ENCODE measurements around the gene CRTC3.

CRTC3 gene

GRCh38 chr15:90641581-90642463, 112.1 kb downstream of the CRTC3 start:
- Histone ChIP-seq H3K9me3 (ENCODE audit: insufficient read depth, low read length) (no peaks in the 10 kb centered on the region), H3K9ac (ENCODE audit: insufficient read length, low read depth) (peak overlapping the region; percentile 9), H3K4me1 (ENCODE audit: insufficient read depth, insufficient read length) (peaks cover 8% of the 10 kb centered on the region), H3K27me3 (ENCODE audit: insufficient read depth, insufficient read length) (no peaks in the 10 kb centered on the region), H3K4me3 (ENCODE audit: insufficient read length, low read depth) (no peak overlapping the region), H3K36me3 (ENCODE audit: insufficient read depth, insufficient read length, low read length) (peaks cover 36% of the 10 kb centered on the region)
- DNase-seq (ENCODE audit: low read depth, low spot score): no peak
- TF ChIP-seq SUZ12 (IDR thresholded peaks at IDR 0.05; ENCODE audit: extremely low read depth, insufficient read depth, insufficient read length) (no peak), YY1 (IDR thresholded peaks at IDR 0.05; ENCODE audit: insufficient read depth, insufficient read length) (no peak), ZNF274 (IDR thresholded peaks at IDR 0.05; ENCODE audit: low read depth, low read length) (no peak)

- Histone ChIP-seq H3K36me3 (ENCODE audit: insufficient read depth, insufficient read length, low read length) (peaks cover 36% of the 10 kb centered on the region), H3K9me3 (ENCODE audit: insufficient read depth, low read length) (no peaks in the 10 kb centered on the region), H3K4me1 (ENCODE audit: insufficient read depth, insufficient read length) (peaks cover 9% of the 10 kb centered on the region), H3K9ac (ENCODE audit: insufficient read length, low read depth) (no peak overlapping the region), H3K4me3 (ENCODE audit: insufficient read length, low read depth) (no peak overlapping the region), H3K27me3 (ENCODE audit: insufficient read depth, insufficient read length) (no peaks in the 10 kb centered on the region)
- DNase-seq (ENCODE audit: low read depth, low spot score): no peak
- TF ChIP-seq YY1 (IDR thresholded peaks at IDR 0.05; ENCODE audit: insufficient read depth, insufficient read length) (no peak), ZNF274 (IDR thresholded peaks at IDR 0.05; ENCODE audit: low read depth, low read length) (no peak), SUZ12 (IDR thresholded peaks at IDR 0.05; ENCODE audit: extremely low read depth, insufficient read depth, insufficient read length) (no peak)
Observed at GRCh38 chr15:90642464-90643300, 113.0 kb downstream of the CRTC3 start.

DNA sequence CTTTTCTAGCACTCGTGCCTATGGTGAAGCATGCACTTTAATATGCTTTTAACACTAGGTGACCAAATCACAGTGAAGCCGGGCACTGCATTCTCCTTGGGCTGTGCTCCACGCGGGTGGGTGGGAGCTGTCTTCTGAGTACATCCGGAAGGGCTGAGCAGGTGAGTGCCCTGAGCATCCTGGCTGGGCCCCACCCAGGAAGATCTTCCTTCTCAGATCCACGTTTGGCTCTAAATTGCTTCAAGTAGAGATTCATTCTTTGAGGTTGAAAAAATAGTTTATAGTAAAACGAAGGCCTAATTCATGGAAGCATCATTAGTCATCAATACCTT, 113.5 kb downstream of the CRTC3 start:
- Histone ChIP-seq H3K36me3 (ENCODE audit: insufficient read depth, insufficient read length, low read length) (peaks cover 35% of the 10 kb centered on the region), H3K4me1 (ENCODE audit: insufficient read depth, insufficient read length) (peaks cover 9% of the 10 kb centered on the region), H3K4me3 (ENCODE audit: insufficient read length, low read depth) (no peak overlapping the region), H3K9me3 (ENCODE audit: insufficient read depth, low read length) (no peaks in the 10 kb centered on the region), H3K9ac (ENCODE audit: insufficient read length, low read depth) (no peak overlapping the region), H3K27me3 (ENCODE audit: insufficient read depth, insufficient read length) (no peaks in the 10 kb centered on the region)
- TF ChIP-seq SUZ12 (IDR thresholded peaks at IDR 0.05; ENCODE audit: extremely low read depth, insufficient read depth, insufficient read length): no peak
- TF ChIP-seq YY1 (IDR thresholded peaks at IDR 0.05; ENCODE audit: insufficient read depth, insufficient read length): no peak
- TF ChIP-seq ZNF274 (IDR thresholded peaks at IDR 0.05; ENCODE audit: low read depth, low read length): no peak
- no peak for DNase-seq (ENCODE audit: low read depth, low spot score)

DNA sequence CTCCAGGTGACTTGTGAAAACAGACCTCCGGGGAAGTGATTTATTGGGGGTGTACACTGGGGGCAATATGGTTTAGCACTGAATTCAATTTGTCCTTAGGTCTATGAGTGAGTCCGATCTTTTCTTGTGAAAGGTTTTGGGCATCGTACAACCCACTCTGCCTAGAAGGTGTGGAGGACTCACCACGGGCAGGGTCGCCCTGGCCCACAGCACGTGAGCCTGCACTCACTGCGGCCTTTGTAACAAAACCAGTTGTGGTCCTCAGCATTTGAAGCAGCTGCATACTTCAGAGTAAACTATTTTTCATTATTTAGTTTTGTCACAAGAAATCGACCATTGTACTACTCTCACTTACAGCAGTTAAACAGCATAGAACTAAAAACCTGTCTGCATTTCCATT, 114.8 kb downstream of the CRTC3 start:
- no peak for DNase-seq (ENCODE audit: low read depth, low spot score)
- no peak overlapping the region for H3K9ac ChIP-seq (ENCODE audit: insufficient read length, low read depth)
- no peaks in the 10 kb centered on the region for H3K9me3 ChIP-seq (ENCODE audit: insufficient read depth, low read length)
- H3K4me1 ChIP-seq (ENCODE audit: insufficient read depth, insufficient read length): peaks cover 2% of the 10 kb centered on the region
- H3K4me3 ChIP-seq (ENCODE audit: insufficient read length, low read depth): no peak overlapping the region
- peaks cover 27% of the 10 kb centered on the region for H3K36me3 ChIP-seq (ENCODE audit: insufficient read depth, insufficient read length, low read length)
- TF ChIP-seq SUZ12 (IDR thresholded peaks at IDR 0.05; ENCODE audit: extremely low read depth, insufficient read depth, insufficient read length) (no peak), YY1 (IDR thresholded peaks at IDR 0.05; ENCODE audit: insufficient read depth, insufficient read length) (no peak)
- no peaks in the 10 kb centered on the region for H3K27me3 ChIP-seq (ENCODE audit: insufficient read depth, insufficient read length)

GRCh38 chr15:90644952-90645725, 115.4 kb downstream of the CRTC3 start:
- no peaks in the 10 kb centered on the region for H3K9me3 ChIP-seq (ENCODE audit: insufficient read depth, low read length)
- TF ChIP-seq SUZ12 (IDR thresholded peaks at IDR 0.05; ENCODE audit: extremely low read depth, insufficient read depth, insufficient read length): no peak
- no peak for TF ChIP-seq YY1 (IDR thresholded peaks at IDR 0.05; ENCODE audit: insufficient read depth, insufficient read length)
- TF ChIP-seq ZNF274 (IDR thresholded peaks at IDR 0.05; ENCODE audit: low read depth, low read length): no peak
- H3K36me3 ChIP-seq (ENCODE audit: insufficient read depth, insufficient read length, low read length): peaks cover 27% of the 10 kb centered on the region
- no peak for DNase-seq (ENCODE audit: low read depth, low spot score)
- no peak overlapping the region for H3K4me3 ChIP-seq (ENCODE audit: insufficient read length, low read depth)
- no peaks in the 10 kb centered on the region for H3K27me3 ChIP-seq (ENCODE audit: insufficient read depth, insufficient read length)
- peaks cover 2% of the 10 kb centered on the region for H3K4me1 ChIP-seq (ENCODE audit: insufficient read depth, insufficient read length)
- H3K9ac ChIP-seq (ENCODE audit: insufficient read length, low read depth): no peak overlapping the region

- H3K4me1 ChIP-seq (ENCODE audit: insufficient read depth, insufficient read length): peaks cover 2% of the 10 kb centered on the region
Observed at GRCh38 chr15:90645873-90646575, 116.3 kb downstream of the CRTC3 start.

More at GRCh38 chr15:90645873-90646575, 116.3 kb downstream of the CRTC3 start:
- peaks cover 24% of the 10 kb centered on the region for H3K36me3 ChIP-seq (ENCODE audit: insufficient read depth, insufficient read length, low read length)
- H3K9ac ChIP-seq (ENCODE audit: insufficient read length, low read depth): no peak overlapping the region
- no peak for DNase-seq (ENCODE audit: low read depth, low spot score)
- no peaks in the 10 kb centered on the region for H3K9me3 ChIP-seq (ENCODE audit: insufficient read depth, low read length)
- no peak overlapping the region for H3K4me3 ChIP-seq (ENCODE audit: insufficient read length, low read depth)
- no peak for TF ChIP-seq SUZ12 (IDR thresholded peaks at IDR 0.05; ENCODE audit: extremely low read depth, insufficient read depth, insufficient read length)
- TF ChIP-seq YY1 (IDR thresholded peaks at IDR 0.05; ENCODE audit: insufficient read depth, insufficient read length): no peak
- TF ChIP-seq ZNF274 (IDR thresholded peaks at IDR 0.05; ENCODE audit: low read depth, low read length): no peak
- H3K27me3 ChIP-seq (ENCODE audit: insufficient read depth, insufficient read length): no peaks in the 10 kb centered on the region

Measured in NT2/D1 (cell line).